BLaER1 (cell line): ENCODE data around the gene BRD3OS.

ENCODE experiments used
- H3K27ac ChIP-seq: shearing (Covaris generic); formaldehyde crosslinking; 2 replicates; pipeline ENCODE4 v1.8.1; 2022
- H3K27me3 ChIP-seq: shearing (Covaris generic); formaldehyde crosslinking; 2 replicates; pipeline ENCODE4 v1.8.1; 2022
- H3K36me3 ChIP-seq: shearing (Covaris generic); formaldehyde crosslinking; 2 replicates; pipeline ENCODE4 v1.8.1; 2022
- H3K4me1 ChIP-seq: shearing (Covaris generic); formaldehyde crosslinking; 2 replicates; pipeline ENCODE4 v1.8.1; 2022
- H3K4me2 ChIP-seq: shearing (Covaris generic); formaldehyde crosslinking; 2 replicates; pipeline ENCODE4 v1.8.1; 2022
- H3K4me3 ChIP-seq: shearing (Covaris generic); formaldehyde crosslinking; 2 replicates; pipeline ENCODE4 v1.8.1; 2022
- H3K9ac ChIP-seq: shearing (Covaris generic); formaldehyde crosslinking; 2 replicates; pipeline ENCODE4 v1.8.1; 2022
- H3K9me3 ChIP-seq: shearing (Covaris generic); formaldehyde crosslinking; 2 replicates; pipeline ENCODE4 v1.8.1; 2022
- H4K20me1 ChIP-seq: shearing (Covaris generic); formaldehyde crosslinking; 2 replicates; pipeline ENCODE4 v1.8.1; 2022
- Cebpa-rat ChIP-seq: shearing (Covaris generic); IDR thresholded peaks from 2 replicates; pipeline ENCODE4 v1.8.1; 2022

Gene BRD3OS

DNA sequence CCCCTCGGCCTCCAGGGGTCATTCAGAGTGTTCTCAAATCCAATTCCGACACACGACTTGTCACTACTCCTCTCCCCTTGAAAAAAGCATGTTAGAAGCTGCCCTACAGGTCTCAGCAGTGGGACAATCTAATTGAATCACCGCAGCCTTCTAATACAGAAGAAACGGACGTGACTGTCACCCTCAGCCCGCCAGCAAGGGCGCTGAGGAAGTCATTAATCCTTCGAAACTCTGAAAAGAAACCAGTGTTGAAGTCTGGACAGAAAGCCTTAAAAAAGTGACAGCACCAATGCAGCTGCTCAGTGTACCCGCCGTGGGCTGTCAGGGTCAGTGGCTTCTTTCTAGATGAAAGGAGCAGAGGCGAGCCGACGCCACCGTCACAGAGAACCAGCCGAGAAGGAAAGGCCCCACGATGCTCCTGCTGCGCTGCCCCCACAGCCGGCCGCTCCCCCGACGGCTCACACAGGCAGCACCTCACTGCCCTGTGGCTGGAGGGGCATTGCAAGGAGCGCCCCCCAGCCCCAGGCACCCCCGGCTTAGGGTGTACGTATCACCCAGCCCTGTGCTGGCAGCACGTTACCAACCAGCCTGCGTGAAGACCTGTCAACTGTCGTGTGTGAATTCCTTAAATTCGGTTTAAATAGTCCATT is 5.7 kb downstream of the BRD3OS start:
- H3K4me1 ChIP-seq: peaks cover 20% of the 10 kb centered on the region
- H3K9me3 ChIP-seq: no peaks in the 10 kb centered on the region
- no peak overlapping the region for H3K4me2 ChIP-seq
- H3K36me3 ChIP-seq: peaks cover 92% of the 10 kb centered on the region
- H3K27me3 ChIP-seq: no peaks in the 10 kb centered on the region
- peaks cover 82% of the 10 kb centered on the region for H4K20me1 ChIP-seq
- no peak overlapping the region for H3K27ac ChIP-seq
- no peak overlapping the region; the same call in 1 of the 2 replicates for H3K9ac ChIP-seq
- no peak overlapping the region for H3K4me3 ChIP-seq
- TF ChIP-seq Cebpa-rat: no peak

GRCh38 chr9:134031783-134032182 is 6.5 kb downstream of the BRD3OS start:
- H3K36me3 ChIP-seq: peaks cover 94% of the 10 kb centered on the region
- H4K20me1 ChIP-seq: peaks cover 82% of the 10 kb centered on the region
- H3K27me3 ChIP-seq: no peaks in the 10 kb centered on the region
- H3K4me2 ChIP-seq: no peak overlapping the region
- TF ChIP-seq Cebpa-rat: no peak
- no peaks in the 10 kb centered on the region for H3K9me3 ChIP-seq
- H3K9ac ChIP-seq: no peak overlapping the region
- H3K27ac ChIP-seq: no peak overlapping the region
- peaks cover 11% of the 10 kb centered on the region for H3K4me1 ChIP-seq
- no peak overlapping the region for H3K4me3 ChIP-seq

DNA sequence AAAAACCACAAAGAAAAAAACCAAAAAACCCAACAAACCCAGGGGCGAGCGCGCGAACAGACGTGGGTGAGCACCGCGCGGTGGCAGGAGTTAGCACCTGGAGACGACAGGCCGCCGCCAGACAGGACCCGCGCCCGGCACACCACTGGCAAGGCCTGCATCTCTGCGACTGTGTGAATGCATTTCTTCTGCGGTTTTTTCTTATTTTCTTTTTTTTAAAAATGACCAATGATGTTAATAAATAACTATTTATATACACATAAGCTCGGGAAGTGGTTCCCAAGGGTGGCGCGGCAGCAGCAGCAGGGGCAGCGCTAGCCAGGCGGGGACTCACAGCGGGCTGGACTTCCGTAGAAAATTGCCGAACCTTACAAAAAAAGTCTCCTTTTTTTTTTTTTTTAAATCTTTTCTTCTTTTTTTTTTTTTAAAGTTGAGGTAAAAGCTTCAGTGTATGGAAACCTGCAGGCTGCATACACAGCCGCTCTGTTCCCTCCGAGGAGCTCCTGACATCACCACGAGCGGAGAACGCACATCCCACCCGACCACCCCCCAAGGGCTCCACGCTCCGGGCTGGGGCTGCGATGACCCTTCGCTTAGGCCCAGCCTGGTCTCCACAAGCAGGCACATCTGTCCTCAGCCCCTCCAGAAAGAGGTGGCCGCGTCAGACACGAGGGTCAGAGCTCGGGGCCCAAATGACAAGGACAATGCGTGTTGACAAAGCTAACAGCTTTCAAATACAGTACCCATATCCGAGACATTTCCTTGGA is 7.4 kb downstream of the BRD3OS start:
- Histone ChIP-seq H4K20me1 (peaks cover 75% of the 10 kb centered on the region), H3K4me3 (no peak overlapping the region), H3K27ac (no peak overlapping the region), H3K36me3 (peaks cover 94% of the 10 kb centered on the region), H3K27me3 (no peaks in the 10 kb centered on the region), H3K9me3 (no peaks in the 10 kb centered on the region), H3K9ac (no peak overlapping the region), H3K4me1 (peaks cover 9% of the 10 kb centered on the region; the same call in 1 of the 2 replicates), H3K4me2 (no peak overlapping the region)
- TF ChIP-seq Cebpa-rat: no peak

DNA sequence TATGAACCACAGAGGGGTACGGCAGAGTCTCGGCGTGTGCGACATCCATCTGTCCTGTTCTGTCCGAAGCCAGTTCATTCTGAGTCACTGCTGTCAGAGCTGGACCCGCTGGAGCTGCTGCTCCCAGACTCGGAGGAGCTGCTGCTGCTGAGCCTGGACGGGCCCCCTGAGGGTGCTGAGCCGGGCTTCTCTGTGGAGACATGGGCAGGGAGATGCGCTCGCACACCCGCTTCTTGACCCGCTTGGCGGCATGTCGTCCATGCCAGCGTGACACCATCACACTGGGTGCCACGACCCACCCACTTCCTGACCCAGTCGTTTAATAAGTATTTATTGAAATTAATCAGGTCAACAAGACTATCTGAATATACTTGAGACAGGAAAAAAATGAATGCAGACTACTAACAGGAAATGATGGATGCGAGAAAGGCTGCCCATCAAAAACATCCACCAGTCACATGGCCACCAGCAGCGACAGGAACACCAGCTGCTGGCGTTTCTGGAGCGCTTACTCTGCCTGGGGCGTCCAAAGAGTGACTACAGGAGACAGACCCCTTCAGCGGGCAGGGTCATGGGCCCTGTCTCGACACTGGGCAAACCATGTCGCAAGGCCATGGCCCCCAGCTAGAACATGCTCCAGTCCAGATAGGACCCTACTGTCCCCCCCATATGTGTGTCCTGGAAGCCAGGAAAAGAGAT is 8.4 kb downstream of the BRD3OS start:
- Histone ChIP-seq H3K27me3 (no peaks in the 10 kb centered on the region), H3K4me2 (no peak overlapping the region), H3K4me1 (peaks cover 8% of the 10 kb centered on the region; the same call in 1 of the 2 replicates), H3K4me3 (no peak overlapping the region), H3K9ac (no peak overlapping the region), H3K36me3 (peaks cover 98% of the 10 kb centered on the region), H3K9me3 (no peaks in the 10 kb centered on the region), H3K27ac (no peak overlapping the region), H4K20me1 (peaks cover 73% of the 10 kb centered on the region)
- TF ChIP-seq Cebpa-rat: no peak

GRCh38 chr9:134034215-134035040 is 9.1 kb downstream of the BRD3OS start:
- H3K9me3 ChIP-seq: no peaks in the 10 kb centered on the region
- peaks cover 72% of the 10 kb centered on the region for H4K20me1 ChIP-seq
- no peaks in the 10 kb centered on the region for H3K27me3 ChIP-seq
- H3K36me3 ChIP-seq: peaks cover 98% of the 10 kb centered on the region
- H3K4me1 ChIP-seq: peaks cover under 1% of the 10 kb centered on the region; the same call in 1 of the 2 replicates
- no peak overlapping the region for H3K4me3 ChIP-seq
- H3K9ac ChIP-seq: no peak overlapping the region
- H3K4me2 ChIP-seq: no peak overlapping the region
- TF ChIP-seq Cebpa-rat: no peak
- no peak overlapping the region for H3K27ac ChIP-seq

- Histone ChIP-seq H3K27me3 (no peaks in the 10 kb centered on the region), H3K4me1 (no peaks in the 10 kb centered on the region), H4K20me1 (peaks cover 75% of the 10 kb centered on the region), H3K4me3 (no peak overlapping the region), H3K36me3 (peaks cover 98% of the 10 kb centered on the region), H3K27ac (no peak overlapping the region), H3K9ac (no peak overlapping the region), H3K9me3 (no peaks in the 10 kb centered on the region), H3K4me2 (no peak overlapping the region)
- TF ChIP-seq Cebpa-rat: no peak
These were observed 10.1 kb downstream of the BRD3OS start for GRCh38 chr9:134035041-134036039.

DNA sequence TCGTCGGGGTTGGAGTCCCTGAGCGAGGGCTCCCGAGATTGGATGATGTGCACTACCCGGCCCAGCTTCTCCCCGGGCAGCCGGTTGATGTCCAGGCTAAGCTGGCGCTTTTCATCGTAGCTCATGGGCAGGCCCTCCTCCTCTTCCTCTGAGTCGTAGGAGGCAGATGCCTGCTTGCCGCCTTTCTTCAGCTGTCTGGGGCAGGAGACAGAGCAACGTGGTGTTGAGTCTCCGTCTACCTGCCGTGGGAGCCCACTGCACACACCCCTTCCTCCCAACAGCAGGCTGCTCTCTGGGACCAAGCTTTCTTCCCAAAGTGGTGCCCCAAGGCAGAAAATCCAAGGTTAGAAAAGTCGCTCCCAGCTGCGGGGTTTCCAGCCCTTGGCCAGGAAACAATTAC is 10.8 kb downstream of the BRD3OS start:
- H3K4me3 ChIP-seq: no peak overlapping the region
- no peak overlapping the region for H3K27ac ChIP-seq
- no peak overlapping the region for H3K9ac ChIP-seq
- no peaks in the 10 kb centered on the region for H3K27me3 ChIP-seq
- TF ChIP-seq Cebpa-rat: no peak
- H3K4me1 ChIP-seq: no peaks in the 10 kb centered on the region
- H3K36me3 ChIP-seq: peaks cover 98% of the 10 kb centered on the region
- H3K4me2 ChIP-seq: no peak overlapping the region
- no peaks in the 10 kb centered on the region for H3K9me3 ChIP-seq
- peaks cover 75% of the 10 kb centered on the region for H4K20me1 ChIP-seq

GRCh38 chr9:134037641-134038040 is 12.4 kb downstream of the BRD3OS start:
- Histone ChIP-seq H3K4me3 (no peak overlapping the region), H3K27ac (no peak overlapping the region), H3K36me3 (peaks cover 97% of the 10 kb centered on the region), H3K9ac (no peak overlapping the region), H3K27me3 (no peaks in the 10 kb centered on the region), H3K9me3 (no peaks in the 10 kb centered on the region), H3K4me2 (no peak overlapping the region), H3K4me1 (no peaks in the 10 kb centered on the region), H4K20me1 (peaks cover 71% of the 10 kb centered on the region)
- TF ChIP-seq Cebpa-rat: no peak
